BJ (cell line): ENCODE measurements around the gene GPR132. TPM values are rescaled to one million over a fixed set of nuclear protein-coding genes. Genes with fewer than 3 reads are reported as not detected.

Source experiments
- CTCF ChIA-PET: fragments of 350-600 bp; formaldehyde crosslinking; extraction: SDS; loops from one replicate; lab custom pipeline; 2021; ENCODE audit warnings: antibody characterized with exemption, inconsistent platforms; lab: Yijun Ruan, JAX
- POLR2A ChIA-PET: fragments of 300-600 bp; sonication (Branson Sonifier 250); formaldehyde crosslinking; extraction: SDS; loops from one replicate; lab custom pipeline; 2021; ENCODE audit warnings: antibody characterized with exemption; lab: Charles Lee
- DNase-seq: peaks from one replicate; pipeline ENCODE4 v3.0.0-alpha.2; 2011; ENCODE audit warnings: low read depth
- H3K27me3 ChIP-seq: 2 replicates; pipeline ENCODE4 v1.6.0; 2011; ENCODE audit warnings: low read length; ENCODE audit not compliant: control insufficient read depth, insufficient read depth
- H3K36me3 ChIP-seq: 2 replicates; pipeline ENCODE4 v1.5.1; 2011; ENCODE audit warnings: low read length; ENCODE audit not compliant: control insufficient read depth, insufficient read depth
- H3K4me3 ChIP-seq: 2 replicates; pipeline ENCODE4 v1.5.1; 2011; ENCODE audit warnings: low read depth, mild to moderate bottlenecking, control low read depth, low read length
- CTCF ChIP-seq: IDR thresholded peaks from 2 replicates; pipeline ENCODE4 v1.5.1; 2011; ENCODE audit warnings: low read depth, mild to moderate bottlenecking, control low read depth, inconsistent platforms, low read length, moderate library complexity; ENCODE audit not compliant: insufficient read depth
- polyA plus RNA-seq: library from polyadenylated mRNA; depleted of rRNA; stranded (reverse); fragments of >200 nt; gene quantifications from 2 replicates; pipeline ENCODE4 v1.2.3, GENCODE V29; 2011

Gene GPR132
- polyA plus RNA-seq, 1 experiment, result 0.13 TPM

- CTCF ChIA-PET, result interaction anchor here (0.6 to 1.0 kb wide), 4 partner anchors 14 to 252 kb away, joined by 3 to 4 read pairs (median 3); partner anchors contain the start of gene JAG2
- H3K36me3 ChIP-seq, result no peaks in the 10 kb centered on the region
- H3K27me3 ChIP-seq, result no peaks in the 10 kb centered on the region
- peak; percentile 67 for TF ChIP-seq CTCF
- peak overlapping the region; percentile 92 for H3K4me3 ChIP-seq
- POLR2A ChIA-PET, result no interaction called here
- DNase-seq, result no peak
Measured at GRCh38 chr14:105093431-105094192, 28.4 kb upstream of the GPR132 start.

- Histone ChIP-seq H3K4me3 (peak overlapping the region; percentile 92), H3K36me3 (no peaks in the 10 kb centered on the region), H3K27me3 (no peaks in the 10 kb centered on the region)
- POLR2A ChIA-PET, result no interaction called here
- DNase-seq, result no peak
- CTCF ChIA-PET, result interaction anchor here (1.0 kb wide), 1 partner anchor 76 kb away, joined by 4 read pairs; the partner anchor contains the start of gene JAG2
- TF ChIP-seq CTCF, result no peak
Measured at GRCh38 chr14:105093038-105093430, 27.8 kb upstream of the GPR132 start.

DNA sequence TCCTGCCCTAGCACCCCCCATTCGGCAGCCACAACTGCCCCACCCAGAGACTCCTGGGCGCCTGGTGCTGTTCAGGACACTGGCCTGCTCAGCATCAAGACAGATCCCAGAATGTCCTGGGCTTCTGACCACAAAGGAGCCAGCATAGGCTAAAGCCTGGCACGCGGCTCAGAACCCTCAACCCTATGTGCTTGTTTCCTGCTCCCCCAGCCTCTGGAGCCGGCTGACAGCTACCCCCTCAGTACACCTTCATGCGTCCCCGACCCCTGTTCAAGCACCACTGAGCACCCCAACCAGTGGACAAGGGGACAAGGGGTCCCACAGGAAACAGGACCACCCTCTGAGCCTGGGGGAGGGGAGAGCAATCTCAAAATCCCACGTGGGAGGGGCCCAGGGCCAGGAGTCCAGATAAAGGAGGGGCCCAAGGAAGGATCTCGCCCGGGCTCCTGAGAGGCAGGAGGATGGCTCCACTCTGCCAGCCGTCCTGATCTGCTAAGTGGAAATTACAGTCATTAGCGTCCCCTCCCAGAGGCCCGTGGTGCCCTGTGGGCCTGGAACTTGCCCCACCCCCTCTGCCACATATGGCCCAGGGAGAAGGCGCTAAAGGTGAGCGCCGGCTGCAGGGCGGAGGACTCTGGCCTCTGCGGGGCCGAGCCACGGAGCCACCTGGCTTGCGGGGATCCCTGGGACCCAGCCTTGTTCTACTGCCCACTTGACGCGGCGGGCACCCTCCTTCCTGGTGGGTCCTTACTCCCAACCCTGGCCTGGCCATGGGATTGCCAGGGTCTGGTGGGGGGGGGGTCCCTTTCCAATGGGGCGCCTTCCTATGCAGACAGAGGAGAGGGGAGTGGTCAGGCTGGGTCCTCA is 27.2 kb upstream of the GPR132 start:
- CTCF ChIA-PET, result interaction anchor here (1.0 to 2.3 kb wide), 3 partner anchors 47 to 87 kb away, joined by 4 to 12 read pairs (median 4); partner anchors contain the start of gene JAG2

DNA sequence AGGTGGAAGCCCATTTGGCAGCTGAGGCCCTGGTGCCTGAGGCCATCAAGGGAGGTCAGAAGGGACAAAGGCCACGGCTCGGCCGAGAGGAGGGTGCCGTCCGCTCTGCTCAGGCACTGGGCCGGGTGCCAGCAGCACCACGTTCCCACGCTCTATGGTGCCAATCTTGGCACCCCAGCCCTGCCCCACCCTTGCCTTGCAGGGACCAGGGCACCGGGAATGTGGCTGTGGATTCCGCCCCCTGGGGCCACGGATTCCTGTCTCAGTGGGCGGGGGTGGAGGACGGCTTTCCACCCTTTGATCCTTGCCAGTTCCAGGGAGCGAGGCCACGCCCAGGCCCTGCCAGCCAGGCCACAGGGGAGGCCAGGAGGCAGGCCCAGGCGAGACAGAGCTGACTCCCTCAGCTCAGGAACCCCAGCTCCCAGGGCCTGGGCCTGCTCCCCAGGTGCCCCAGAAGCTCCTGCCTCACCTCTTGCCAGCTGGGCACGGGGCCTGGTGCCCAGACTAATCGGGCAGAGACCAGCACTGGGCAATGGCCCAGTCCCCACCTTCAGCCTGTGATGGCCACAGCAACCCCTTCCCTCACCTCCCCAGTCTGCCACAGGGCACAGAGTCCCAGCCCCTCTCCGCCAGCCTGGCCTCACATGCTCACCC is 26.4 kb upstream of the GPR132 start:
- H3K4me3 ChIP-seq, result no peak overlapping the region; the same call in none of the 2 replicates
- CTCF ChIA-PET, result interaction anchor here (0.9 to 2.3 kb wide), 7 partner anchors 10 to 260 kb away, joined by 3 to 12 read pairs (median 4); no protein-coding TSS in a partner anchor
- DNase-seq, result no peak

More for the DNA sequence above, 27.2 kb upstream of the GPR132 start:
- Histone ChIP-seq H3K4me3 (peak overlapping the region; percentile 92), H3K36me3 (no peaks in the 10 kb centered on the region), H3K27me3 (no peaks in the 10 kb centered on the region)
- POLR2A ChIA-PET, result interaction anchor here (0.5 to 0.7 kb wide), 3 partner anchors 14 to 379 kb away, joined by 3 to 7 read pairs (median 5); no protein-coding TSS in a partner anchor
- DNase-seq, result no peak
- TF ChIP-seq CTCF, result no peak

More for the DNA sequence above, 26.4 kb upstream of the GPR132 start:
- POLR2A ChIA-PET, result interaction anchor here (0.5 to 0.7 kb wide), 3 partner anchors 14 to 380 kb away, joined by 3 to 7 read pairs (median 5); no protein-coding TSS in a partner anchor
- TF ChIP-seq CTCF, result no peak
- Histone ChIP-seq H3K36me3 (no peaks in the 10 kb centered on the region), H3K27me3 (no peaks in the 10 kb centered on the region)
